T-helper 17 cell (primary cell): Measurements from ENCODE around the gene RPP38. TPM values are rescaled to one million over a fixed set of nuclear protein-coding genes. Genes with fewer than 3 reads are reported as not detected.

Source experiments
- ATAC-seq: fragments of 150-1000 bp; cut with Tn5 transposase; 2 replicates; pipeline ENCODE4 v1.10.0; 2021; ENCODE audit warnings: mild to moderate bottlenecking, moderate library complexity
- DNase-seq, 3 donors: peaks; one replicate each; pipeline versions ENCODE4 v3.0.0 to v3.0.0-alpha.2; 2020 to 2021
- H3K9me3 ChIP-seq: one replicate; pipeline ENCODE4 v1.7.0; 2013; ENCODE audit warnings: low read length, mild to moderate bottlenecking; ENCODE audit not compliant: control insufficient read depth, poor library complexity, severe bottlenecking
- H3K27ac Mint-ChIP-seq: one replicate; pipeline ENCODE4 v1.8.0; 2022; ENCODE audit warnings: mild to moderate bottlenecking, moderate library complexity, mixed read lengths
- H3K27me3 Mint-ChIP-seq: one replicate; pipeline ENCODE4 v1.8.0; 2022; ENCODE audit warnings: mixed read lengths
- H3K36me3 Mint-ChIP-seq: one replicate; pipeline ENCODE4 v1.8.0; 2022; ENCODE audit warnings: low read depth, mixed read lengths
- H3K4me1 Mint-ChIP-seq: one replicate; pipeline ENCODE4 v1.8.0; 2022; ENCODE audit warnings: mild to moderate bottlenecking, mixed read lengths
- H3K4me3 Mint-ChIP-seq: one replicate; pipeline ENCODE4 v1.8.0; 2022; ENCODE audit warnings: mild to moderate bottlenecking, moderate library complexity, mixed read lengths
- total RNA-seq, 4 donors: library from RNA in 2 of 4; stranded (reverse) in 2 of 4; gene quantifications; one replicate each; pipeline ENCODE4 v1.2.3 and lab custom pipeline; 2022 to 2026

The RPP38 gene, protein sequence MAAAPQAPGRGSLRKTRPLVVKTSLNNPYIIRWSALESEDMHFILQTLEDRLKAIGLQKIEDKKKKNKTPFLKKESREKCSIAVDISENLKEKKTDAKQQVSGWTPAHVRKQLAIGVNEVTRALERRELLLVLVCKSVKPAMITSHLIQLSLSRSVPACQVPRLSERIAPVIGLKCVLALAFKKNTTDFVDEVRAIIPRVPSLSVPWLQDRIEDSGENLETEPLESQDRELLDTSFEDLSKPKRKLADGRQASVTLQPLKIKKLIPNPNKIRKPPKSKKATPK
- 10 to 100 TPM; 12.1 to 14.3 TPM for total RNA-seq
- total RNA-seq (lab: John Stamatoyannopoulos, UW), result 8.6 to 23.6 reads per million in 2 donors

DNA sequence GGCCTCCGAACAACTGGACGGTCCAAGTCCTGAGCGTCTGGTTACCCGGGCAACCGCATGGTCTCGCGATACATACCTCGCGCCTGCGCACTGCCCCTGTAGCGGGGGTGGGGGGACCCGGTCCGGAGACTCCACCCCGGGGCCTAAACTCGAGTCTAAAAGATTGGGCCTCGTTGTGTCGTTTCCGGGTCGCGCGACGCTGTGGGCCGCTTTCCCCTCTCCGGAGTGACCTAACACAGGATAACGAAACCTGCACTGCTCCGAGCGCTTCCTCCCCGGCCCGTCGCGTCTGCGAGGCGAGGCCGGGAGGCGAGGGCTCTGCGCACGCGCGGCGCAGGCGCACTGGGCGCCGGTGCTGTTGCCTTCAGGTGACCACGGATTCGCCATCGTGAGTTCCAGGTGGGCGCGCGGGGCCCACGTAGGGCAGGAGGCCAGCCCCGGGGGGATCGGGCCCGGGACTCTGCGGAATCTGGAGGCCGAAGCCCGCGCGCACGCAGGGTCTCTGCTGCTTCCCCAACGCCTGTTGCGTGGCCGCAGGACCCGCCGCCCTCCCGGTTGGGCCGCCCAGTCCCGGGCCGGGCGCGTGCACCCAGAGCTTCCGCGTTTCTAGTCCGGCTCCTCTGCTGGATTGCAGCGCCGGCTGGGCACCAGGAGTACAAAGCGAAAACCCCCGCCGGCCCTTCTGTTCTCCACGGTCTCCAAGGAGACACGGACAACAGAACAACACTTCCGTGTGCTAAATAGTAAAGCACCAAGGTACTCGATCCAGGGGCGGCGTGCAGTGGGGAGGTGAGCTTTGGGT, at the start of gene RPP38:
Gene RPP38, plus strand, starts transcription at position 345 of the 802 bp plus-strand sequence. CDS start 5,960 bp downstream, outside the sequence.
- ATAC-seq, result peak; percentile 79
- peak within 1 kb of the TSS; percentile 99 for H3K27ac Mint-ChIP-seq
- peak within 1 kb of the TSS; percentile 98 for H3K4me3 Mint-ChIP-seq
- H3K4me1 Mint-ChIP-seq, result peaks cover 27% of the 10 kb centered on the region
- no peaks in the 10 kb centered on the region for H3K9me3 ChIP-seq
- peak; percentile 89 to 91 (median 90) for DNase-seq
- peaks cover 3% of the 10 kb centered on the region for H3K36me3 Mint-ChIP-seq
- no peaks in the 10 kb centered on the region for H3K27me3 Mint-ChIP-seq

DNA sequence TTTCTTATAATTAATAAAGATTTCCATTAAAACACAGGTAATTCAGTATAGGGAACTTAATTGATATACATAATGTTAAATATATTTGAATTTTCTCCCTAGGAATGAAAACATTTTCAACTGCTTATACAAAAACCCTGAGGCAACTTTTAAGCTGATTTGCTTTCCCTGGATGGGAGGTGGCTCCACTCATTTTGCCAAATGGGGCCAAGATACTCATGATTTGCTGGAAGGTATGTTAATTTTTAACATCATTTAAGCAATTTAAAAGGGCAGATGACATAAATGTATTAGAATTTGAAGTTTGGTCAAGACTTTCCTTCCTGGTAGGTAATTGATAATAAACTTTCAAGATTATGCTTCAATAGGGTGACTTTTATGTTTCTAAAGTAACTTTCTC, 47.6 kb upstream of the RPP38 start:
- H3K4me3 Mint-ChIP-seq, result no peak overlapping the region
- H3K36me3 Mint-ChIP-seq, result no peaks in the 10 kb centered on the region
- DNase-seq (no peak), ATAC-seq (no peak)
- peaks cover 5% of the 10 kb centered on the region for H3K27me3 Mint-ChIP-seq
- H3K27ac Mint-ChIP-seq, result no peak overlapping the region
- H3K9me3 ChIP-seq, result no peaks in the 10 kb centered on the region
- peaks cover 3% of the 10 kb centered on the region for H3K4me1 Mint-ChIP-seq

DNA sequence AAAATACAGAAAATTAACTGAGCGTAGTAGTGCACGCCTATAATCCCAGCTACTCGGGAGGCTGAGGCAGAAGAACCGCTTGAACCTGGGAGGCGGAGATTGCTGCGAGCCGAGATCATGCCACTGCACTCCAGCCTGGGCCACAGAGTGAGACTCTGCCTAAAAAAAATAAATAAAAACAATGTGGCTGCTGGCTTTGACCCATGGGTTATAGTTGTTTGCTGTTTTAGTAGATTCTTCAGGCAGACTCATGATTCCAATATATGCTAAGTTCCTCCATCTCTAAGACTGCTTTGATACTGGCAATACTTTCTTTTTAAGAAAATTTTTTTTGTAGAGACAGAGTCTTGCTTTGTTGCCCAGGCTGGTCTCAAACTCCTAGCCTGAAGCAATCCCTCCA, 45.0 kb upstream of the RPP38 start:
- ATAC-seq, result no peak
- Mint-ChIP-seq H3K27ac (no peak overlapping the region), H3K27me3 (peaks cover 5% of the 10 kb centered on the region), H3K36me3 (no peaks in the 10 kb centered on the region), H3K4me3 (no peak overlapping the region), H3K4me1 (no peaks in the 10 kb centered on the region)
- DNase-seq, result no peak
- H3K9me3 ChIP-seq, result no peaks in the 10 kb centered on the region

DNA sequence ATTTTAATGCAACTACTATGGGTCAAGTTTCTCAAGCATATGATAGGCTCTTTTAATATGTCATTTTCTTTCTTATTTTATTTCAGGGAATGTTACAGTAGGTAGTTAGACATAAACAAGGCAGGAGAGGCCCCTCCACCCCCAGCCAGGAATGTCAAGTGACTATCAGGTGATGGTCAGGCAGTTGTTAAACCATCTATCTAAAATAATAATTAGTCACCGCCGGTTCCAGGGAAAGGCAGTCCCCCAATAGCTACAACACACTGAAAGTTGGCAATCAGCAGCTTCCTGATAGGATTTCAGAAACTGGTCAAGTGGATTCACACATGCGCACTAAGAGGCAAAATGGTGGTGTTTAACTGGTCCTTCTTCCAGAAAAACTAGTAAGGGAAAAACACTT, 44.1 kb upstream of the RPP38 start:
- H3K27ac Mint-ChIP-seq, result no peak overlapping the region

DNA sequence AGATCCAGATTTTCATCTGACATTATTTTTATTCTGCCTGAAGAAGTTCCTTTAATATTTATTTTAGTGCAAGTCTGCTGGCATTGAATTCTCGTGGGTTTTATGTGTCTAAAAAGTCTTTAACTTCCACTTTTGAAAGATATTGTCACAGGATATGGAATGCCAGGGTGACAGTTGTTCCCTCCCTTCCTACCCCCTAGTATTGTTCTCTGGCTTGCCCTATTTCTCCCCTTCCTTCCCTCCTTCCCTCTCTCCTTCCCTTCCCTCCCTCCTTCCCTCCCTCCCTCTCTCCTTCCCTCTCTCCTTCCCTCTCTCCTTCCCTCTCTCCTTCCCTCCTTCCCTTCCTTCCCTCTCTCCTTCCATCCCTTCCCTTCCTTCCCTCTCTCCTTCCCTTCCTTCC, 38.5 kb upstream of the RPP38 start:
- no peak for ATAC-seq
- H3K4me3 Mint-ChIP-seq, result no peak overlapping the region
- H3K9me3 ChIP-seq, result peaks cover 3% of the 10 kb centered on the region
- H3K4me1 Mint-ChIP-seq, result no peaks in the 10 kb centered on the region
- no peak overlapping the region for H3K27ac Mint-ChIP-seq
- peaks cover 2% of the 10 kb centered on the region for H3K27me3 Mint-ChIP-seq
- no peak for DNase-seq
- peaks cover 3% of the 10 kb centered on the region for H3K36me3 Mint-ChIP-seq

More for the DNA sequence above, 44.1 kb upstream of the RPP38 start:
- Mint-ChIP-seq H3K27me3 (peaks cover 5% of the 10 kb centered on the region), H3K4me1 (no peaks in the 10 kb centered on the region), H3K4me3 (no peak overlapping the region), H3K36me3 (no peaks in the 10 kb centered on the region)
- no peaks in the 10 kb centered on the region for H3K9me3 ChIP-seq
- ATAC-seq (no peak), DNase-seq (no peak)

DNA sequence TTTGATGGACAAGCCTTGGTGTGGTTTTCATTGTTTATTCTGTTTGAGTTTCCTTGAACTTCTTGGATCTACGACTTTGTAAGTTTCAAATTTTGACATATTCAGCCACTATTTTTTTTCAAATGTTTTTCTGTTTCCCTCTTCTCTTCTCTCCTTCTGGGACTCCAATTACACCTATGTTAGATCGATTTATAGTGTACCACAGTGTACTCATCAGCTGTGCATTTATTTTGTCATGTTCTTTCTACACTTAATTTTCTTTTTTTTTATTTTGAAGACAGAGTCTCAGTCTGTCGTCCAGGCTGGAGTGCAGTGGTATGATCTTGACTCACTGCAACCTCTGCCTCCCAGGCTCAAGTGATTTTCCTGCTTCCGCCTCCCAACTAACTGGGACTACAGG, 37.2 kb upstream of the RPP38 start:
- no peak for DNase-seq

DNA sequence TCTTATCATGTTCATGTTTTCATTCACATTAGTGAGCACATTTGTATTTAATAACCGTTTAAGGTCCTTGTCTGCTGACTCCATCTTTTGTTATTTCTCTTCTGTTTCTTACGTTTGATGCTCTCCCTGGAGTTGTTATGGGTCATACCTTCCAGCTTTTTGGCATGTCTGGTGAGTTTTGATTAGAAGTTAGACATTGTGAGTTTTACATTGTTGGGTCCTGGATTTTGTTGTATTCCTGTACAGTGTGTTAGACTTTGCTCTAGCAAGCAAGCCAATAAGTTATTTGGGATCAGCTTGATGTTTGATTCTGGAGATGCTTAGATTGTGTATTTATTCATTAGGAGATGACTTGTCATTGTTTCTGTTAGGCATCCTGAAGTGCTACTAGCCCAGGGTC, 36.5 kb upstream of the RPP38 start:
- DNase-seq (no peak), ATAC-seq (no peak)
- no peaks in the 10 kb centered on the region for H3K4me1 Mint-ChIP-seq
- H3K27ac Mint-ChIP-seq, result no peak overlapping the region
- peaks cover 3% of the 10 kb centered on the region for H3K36me3 Mint-ChIP-seq
- peaks cover 3% of the 10 kb centered on the region for H3K9me3 ChIP-seq
- no peak overlapping the region for H3K4me3 Mint-ChIP-seq
- H3K27me3 Mint-ChIP-seq, result peaks cover 9% of the 10 kb centered on the region

More for the DNA sequence above, 37.2 kb upstream of the RPP38 start:
- ATAC-seq, result no peak
- H3K27ac Mint-ChIP-seq, result no peak overlapping the region
- peaks cover 3% of the 10 kb centered on the region for H3K36me3 Mint-ChIP-seq
- H3K27me3 Mint-ChIP-seq, result peaks cover 4% of the 10 kb centered on the region
- no peak overlapping the region for H3K4me3 Mint-ChIP-seq
- H3K4me1 Mint-ChIP-seq, result no peaks in the 10 kb centered on the region
- H3K9me3 ChIP-seq, result peaks cover 3% of the 10 kb centered on the region

DNA sequence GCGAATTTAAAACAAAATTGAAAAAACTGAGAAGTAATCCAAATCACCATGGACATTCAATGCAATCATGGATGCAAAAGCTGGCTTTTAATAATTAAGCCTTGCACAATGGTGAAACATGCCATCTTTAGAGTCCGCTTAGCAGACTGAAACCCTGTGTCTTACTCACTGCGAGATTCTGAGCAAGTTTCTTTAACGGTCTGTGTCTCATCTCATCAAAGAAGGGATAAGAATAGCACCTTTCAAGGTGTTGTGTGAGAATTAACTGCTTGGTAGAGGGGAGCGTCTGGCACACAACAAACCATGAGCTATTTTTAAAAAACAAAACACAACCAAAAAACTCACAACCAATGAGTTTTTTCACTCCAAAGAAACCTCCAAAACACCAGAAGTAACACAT, 30.0 kb upstream of the RPP38 start:
- H3K27me3 Mint-ChIP-seq, result peaks cover 10% of the 10 kb centered on the region
- H3K4me3 Mint-ChIP-seq, result no peak overlapping the region

DNA sequence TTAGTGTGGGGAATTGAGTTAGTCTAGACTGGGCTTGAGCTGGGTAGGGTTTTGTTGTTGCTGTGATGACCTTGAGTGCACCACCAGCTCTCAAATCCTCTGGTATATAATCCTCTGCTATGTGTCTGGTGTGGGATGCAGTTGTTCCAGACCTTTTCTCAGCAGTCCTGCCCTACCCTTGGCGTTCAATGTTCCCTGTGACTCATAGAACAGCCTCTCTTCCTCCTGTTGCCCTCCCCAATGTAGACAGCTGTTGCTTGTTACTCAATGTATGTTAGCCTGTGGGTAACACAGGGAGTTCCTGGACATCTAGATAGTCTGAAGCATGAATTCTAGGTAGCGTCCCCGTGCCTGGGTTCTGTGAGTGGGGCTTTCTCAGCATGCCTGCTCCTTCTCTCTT, 28.4 kb upstream of the RPP38 start:
- Mint-ChIP-seq H3K4me1 (no peaks in the 10 kb centered on the region), H3K27ac (no peak overlapping the region), H3K4me3 (no peak overlapping the region), H3K36me3 (peaks cover 2% of the 10 kb centered on the region), H3K27me3 (peaks cover 22% of the 10 kb centered on the region)
- no peaks in the 10 kb centered on the region for H3K9me3 ChIP-seq
- DNase-seq, result no peak
- no peak for ATAC-seq

More for the DNA sequence above, 30.0 kb upstream of the RPP38 start:
- Mint-ChIP-seq H3K36me3 (peaks cover under 1% of the 10 kb centered on the region), H3K4me1 (no peaks in the 10 kb centered on the region), H3K27ac (no peak overlapping the region)
- no peaks in the 10 kb centered on the region for H3K9me3 ChIP-seq
- no peak for DNase-seq
- no peak for ATAC-seq

DNA sequence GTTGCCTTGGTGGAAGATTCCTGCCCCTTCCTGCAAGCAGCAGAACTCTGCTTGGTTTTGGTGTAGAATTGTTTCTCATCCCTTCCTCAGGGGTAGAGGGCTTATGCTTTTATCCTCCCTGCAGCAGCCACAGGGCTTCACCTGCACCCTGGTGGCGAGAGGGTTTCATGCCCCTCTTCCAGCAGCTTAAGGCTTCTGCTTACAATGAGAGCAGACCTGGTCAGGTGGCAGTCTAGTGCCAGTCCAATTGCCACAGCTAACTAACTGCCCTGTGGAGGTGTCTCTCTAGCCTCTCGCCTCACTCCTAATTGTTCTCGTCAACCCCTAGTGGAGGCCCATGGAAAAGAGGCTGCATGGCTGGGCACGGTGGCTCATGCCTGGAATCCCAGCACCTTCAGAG, 27.9 kb upstream of the RPP38 start:
- Mint-ChIP-seq H3K36me3 (peaks cover 2% of the 10 kb centered on the region), H3K4me1 (no peaks in the 10 kb centered on the region), H3K27me3 (peaks cover 23% of the 10 kb centered on the region), H3K4me3 (no peak overlapping the region), H3K27ac (no peak overlapping the region)
- no peak for ATAC-seq
- no peak for DNase-seq
- no peaks in the 10 kb centered on the region for H3K9me3 ChIP-seq

DNA sequence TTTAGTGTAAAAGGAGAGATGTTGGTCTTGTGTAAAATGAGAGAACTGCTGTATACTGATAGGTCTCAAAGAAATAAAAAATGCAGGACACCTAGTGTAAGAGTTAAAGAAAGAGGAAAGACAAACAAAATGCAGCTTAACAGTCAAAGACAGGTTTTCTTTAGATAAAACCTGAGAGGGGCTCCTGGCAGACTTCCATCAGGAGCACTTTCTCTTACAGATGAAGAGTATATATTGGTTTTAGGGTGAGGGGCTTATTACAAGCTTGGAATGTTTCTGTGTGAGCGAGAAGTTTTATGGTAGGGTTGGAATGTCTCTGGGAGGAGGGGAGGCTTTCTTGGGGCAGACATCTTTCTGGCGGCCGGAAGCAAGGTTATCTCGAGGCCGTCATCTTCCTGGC, 24.8 kb upstream of the RPP38 start:
- ATAC-seq (no peak), DNase-seq (no peak)
- no peak overlapping the region for H3K27ac Mint-ChIP-seq
- no peaks in the 10 kb centered on the region for H3K4me1 Mint-ChIP-seq
- peaks cover 2% of the 10 kb centered on the region for H3K36me3 Mint-ChIP-seq
- H3K9me3 ChIP-seq, result no peaks in the 10 kb centered on the region
- H3K4me3 Mint-ChIP-seq, result no peak overlapping the region
- peaks cover 16% of the 10 kb centered on the region for H3K27me3 Mint-ChIP-seq

DNA sequence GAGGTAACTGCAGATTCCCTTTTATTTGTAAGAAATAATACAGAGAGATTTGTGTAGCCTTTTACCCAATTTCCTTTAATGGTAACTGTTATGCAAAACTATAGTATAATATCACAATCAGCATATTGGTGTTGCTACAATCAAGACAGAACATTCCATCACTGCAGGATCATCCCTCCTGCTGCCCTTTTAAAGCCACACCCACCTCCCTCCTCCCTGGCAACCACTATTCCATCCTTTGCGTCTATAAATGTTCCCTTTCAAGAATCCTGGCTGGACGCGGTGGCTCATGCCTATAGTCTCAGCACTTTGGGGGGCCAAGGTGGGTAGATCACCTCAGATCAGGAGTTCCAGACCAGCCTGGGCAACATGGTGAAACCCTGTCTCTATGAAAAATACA, 21.7 kb upstream of the RPP38 start:
- Mint-ChIP-seq H3K4me1 (no peaks in the 10 kb centered on the region), H3K27me3 (peaks cover 16% of the 10 kb centered on the region), H3K27ac (no peak overlapping the region), H3K36me3 (peaks cover 2% of the 10 kb centered on the region), H3K4me3 (no peak overlapping the region)
- H3K9me3 ChIP-seq, result no peaks in the 10 kb centered on the region
- DNase-seq, result no peak
- no peak for ATAC-seq

DNA sequence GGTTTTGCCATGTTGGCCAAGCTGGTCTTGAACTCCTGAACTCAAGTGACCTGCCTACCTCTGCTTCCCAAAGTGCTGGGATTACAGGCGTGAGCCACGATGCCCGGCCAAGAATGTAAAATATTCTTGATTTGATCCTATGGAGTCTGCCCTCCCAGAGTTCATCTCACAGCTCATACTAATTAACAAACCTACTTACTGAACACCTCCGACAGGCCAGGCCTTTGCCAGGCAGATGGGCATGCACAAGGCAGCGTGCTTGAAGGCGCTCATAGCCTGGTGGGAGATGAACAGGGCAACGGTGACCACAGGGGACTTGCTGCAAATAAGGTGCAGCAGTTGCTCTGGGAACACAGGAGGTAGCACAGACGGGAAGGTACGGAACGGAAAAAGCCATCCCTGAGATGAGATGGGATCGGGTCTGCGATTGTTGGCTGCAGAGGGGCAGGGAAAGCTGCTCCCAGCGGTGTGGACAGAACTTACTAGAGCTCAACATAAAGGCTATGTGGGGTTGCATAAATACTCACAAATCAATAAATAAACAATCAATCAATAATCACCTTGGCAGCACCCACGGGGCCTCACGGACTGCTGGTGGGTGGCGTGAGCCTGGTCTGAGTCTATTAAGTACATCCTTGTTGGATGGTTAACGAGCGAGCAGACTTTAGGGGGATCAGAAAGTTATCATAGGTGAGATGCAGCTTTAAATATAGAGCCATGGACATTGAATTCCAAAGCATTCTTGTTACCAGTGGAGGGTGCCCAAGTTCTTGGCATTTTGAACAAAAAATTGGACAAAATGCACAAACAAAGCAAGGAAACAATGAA, 13.3 kb upstream of the RPP38 start:
- H3K9me3 ChIP-seq, result no peaks in the 10 kb centered on the region
- DNase-seq (no peak), ATAC-seq (no peak)
- H3K4me3 Mint-ChIP-seq, result peak overlapping the region; percentile 71
- H3K4me1 Mint-ChIP-seq, result peaks cover 8% of the 10 kb centered on the region
- no peaks in the 10 kb centered on the region for H3K27me3 Mint-ChIP-seq
- peak overlapping the region; percentile 47 for H3K27ac Mint-ChIP-seq
- H3K36me3 Mint-ChIP-seq, result no peaks in the 10 kb centered on the region
